HepG2 (cell line): ENCODE results near the gene TREX2. TPM values are rescaled to one million over a fixed set of nuclear protein-coding genes. Genes with fewer than 3 reads are reported as not detected.

Experiments
- ATAC-seq: fragments of 200-7000 bp; cut with Tn5 transposase; 3 replicates; pipeline ENCODE4 v1.9.1; 2020; ENCODE audit warnings: mild to moderate bottlenecking, moderate library complexity
- BruUV-seq: library from RNA; stranded (reverse); fragments of 400-500 nt; replicated peaks from 2 replicates; lab custom pipeline; 2021; lab: Mats Ljungman, UMichigan
- CTCF ChIA-PET: fragments of 300-600 bp; formaldehyde crosslinking; extraction: SDS; loops from one replicate; lab custom pipeline; 2021; ENCODE audit warnings: low total read pairs, inconsistent platforms, low intra/inter-chr PET ratio; lab: Yijun Ruan, JAX
- POLR2A ChIA-PET: fragments of 350-600 bp; sonication (Branson Sonifier 250); formaldehyde crosslinking; loops from one replicate; lab custom pipeline; 2020; ENCODE audit warnings: antibody characterized with exemption, inconsistent platforms; lab: Yijun Ruan, JAX
- DNase-seq: peaks from one replicate; pipeline ENCODE4 v3.0.0-alpha.2; 2015; ENCODE audit warnings: low spot score
- FAIRE-seq: peaks from 3 replicates; lab custom pipeline; 2011; peaks lifted over from hg19 to GRCh38; lab: Jason Lieb, UNC
- H2AFZ ChIP-seq: one replicate; pipeline ENCODE4 v1.6.1; 2011; ENCODE audit warnings: low read length, inconsistent platforms
- H3K27ac ChIP-seq: fragments of 300-600 bp; 3 replicates; pipeline ENCODE4 v1.8.0; 2011; ENCODE audit warnings: mixed run types, mild to moderate bottlenecking, mixed read lengths, low read length, inconsistent platforms; ENCODE audit not compliant: insufficient read depth; ENCODE audit errors: extremely low read length
- H3K27me3 ChIP-seq, 2 experiments: fragments of 200-600 bp in 1 of 2; 2 replicates in 1 of 2; 3 replicates in 1 of 2; pipeline versions ENCODE4 v1.6.0 to v1.8.0; 2011; ENCODE audit warnings: low read length in 2 of 2, mild to moderate bottlenecking in 2 of 2, moderate library complexity in 2 of 2, inconsistent platforms in 1 of 2; ENCODE audit not compliant: insufficient read depth in 2 of 2, control insufficient read depth in 1 of 2
- H3K36me3 ChIP-seq, 2 experiments: fragments of 200-600 bp in 1 of 2; replicated peaks in 1 of 2; 2 replicates in 1 of 2; 3 replicates in 1 of 2; pipeline versions ENCODE4 v1.5.1 to v1.8.0; 2011; ENCODE audit warnings: low read length in 2 of 2, inconsistent platforms in 1 of 2; ENCODE audit not compliant: insufficient read depth in 2 of 2, control insufficient read depth in 1 of 2
- H3K4me1 ChIP-seq: 2 replicates; pipeline ENCODE4 v1.5.1; 2012; ENCODE audit warnings: low read length, inconsistent platforms; ENCODE audit not compliant: insufficient read depth
- H3K4me2 ChIP-seq: 2 replicates; pipeline ENCODE4 v1.6.0; 2011; ENCODE audit warnings: low read depth, low read length, inconsistent platforms
- H3K4me3 ChIP-seq, 3 experiments: fragments of 200-600 bp in 1 of 3; sonication (generic), shearing (Covaris generic) in 1 of 3; replicated peaks in 1 of 3; 2 replicates each; pipeline ENCODE4 v1.5.1; 2011 to 2016; ENCODE audit warnings: low read length in 3 of 3, inconsistent platforms in 2 of 3, low read depth in 2 of 3, mild to moderate bottlenecking in 2 of 3, control low read depth in 1 of 3, mixed read lengths in 1 of 3; ENCODE audit not compliant: insufficient read depth in 1 of 3
- H3K79me2 ChIP-seq: one replicate; pipeline ENCODE4 v1.6.1; 2011; ENCODE audit warnings: low read length, inconsistent platforms; ENCODE audit not compliant: insufficient read depth
- H3K9ac ChIP-seq: 2 replicates; pipeline ENCODE4 v1.6.0; 2011; ENCODE audit warnings: mild to moderate bottlenecking, low read depth, low read length, inconsistent platforms; ENCODE audit not compliant: insufficient read depth
- H3K9me3 ChIP-seq: 2 replicates; pipeline ENCODE4 v1.5.1; 2012; ENCODE audit warnings: mild to moderate bottlenecking, low read length
- H4K20me1 ChIP-seq: 2 replicates; pipeline ENCODE4 v1.6.0; 2011; ENCODE audit warnings: inconsistent platforms, mild to moderate bottlenecking, low read length, moderate library complexity; ENCODE audit not compliant: insufficient read depth
- ATF1 ChIP-seq: IDR thresholded peaks from 2 replicates; pipeline ENCODE4 v1.6.1; 2016; ENCODE audit warnings: mild to moderate bottlenecking, control low read depth
- CAMTA2 ChIP-seq: sonication (generic); formaldehyde crosslinking; IDR thresholded peaks from 2 replicates; pipeline ENCODE4 v1.4.0; 2020; ENCODE audit warnings: mild to moderate bottlenecking, missing genetic modification reagents, borderline replicate concordance
- MYPOP ChIP-seq: sonication (generic); formaldehyde crosslinking; IDR thresholded peaks from 2 replicates; pipeline ENCODE4 v1.8.1; 2023; ENCODE audit warnings: mild to moderate bottlenecking, moderate library complexity, missing genetic modification reagents
- NR2C2 ChIP-seq: sonication (generic); formaldehyde crosslinking; IDR thresholded peaks from 2 replicates; pipeline ENCODE4 v1.4.0; 2020; ENCODE audit warnings: missing genetic modification reagents, mild to moderate bottlenecking, moderate library complexity, borderline replicate concordance
- PRDM4 ChIP-seq: sonication (generic); formaldehyde crosslinking; IDR thresholded peaks from 2 replicates; pipeline ENCODE4 v1.9.0; 2021; ENCODE audit warnings: missing genetic modification reagents, borderline replicate concordance
- RFXANK ChIP-seq: IDR thresholded peaks from 2 replicates; pipeline ENCODE4 v1.6.1; 2016
- TCF7L2 ChIP-seq: IDR thresholded peaks from 2 replicates; pipeline ENCODE4 v1.6.1; 2011; ENCODE audit warnings: mild to moderate bottlenecking, low read depth, low read length, moderate library complexity
- ZBTB38 ChIP-seq: sonication (generic); formaldehyde crosslinking; IDR thresholded peaks from 2 replicates; pipeline ENCODE4 v1.5.1; 2020; ENCODE audit warnings: mild to moderate bottlenecking, missing genetic modification reagents
- ZNF274 ChIP-seq: sonication (generic); formaldehyde crosslinking; IDR thresholded peaks from 2 replicates; pipeline ENCODE4 v1.5.1; 2020; ENCODE audit warnings: mild to moderate bottlenecking, missing genetic modification reagents
- ZNF280D ChIP-seq: sonication (generic); formaldehyde crosslinking; IDR thresholded peaks from 2 replicates; pipeline ENCODE4 v1.5.1; 2020; ENCODE audit warnings: mild to moderate bottlenecking, missing genetic modification reagents
- ZNF282 ChIP-seq: fragments of 450-650 bp; IDR thresholded peaks from 2 replicates; pipeline ENCODE4 v1.6.1; 2018; ENCODE audit not compliant: partially characterized antibody
- WGBS: methylation state at CpG from one replicate; pipeline ENCODE4 v1.1.6; 2017; ENCODE audit warnings: low lambda C conversion rate; 5-methylcytosine and 5-hydroxymethylcytosine counted together
- in situ Hi-C: cut with HindIII; loops from 2 replicates; pipeline ENCODE4 v1.10.0; 2017; ENCODE audit warnings: low pct_unique_long_range_greater_than_20kb; ENCODE audit not compliant: extremely low pct_ligation_motif_present
- intact Hi-C: fragments of 100-400 bp; cut with micrococcal nuclease; formaldehyde crosslinking; loops from one replicate; pipeline ENCODE4 v1.10.0; 2022; ENCODE audit not compliant: unreplicated experiment
- polyA plus RNA-seq, 8 experiments: library from polyadenylated mRNA; depleted of rRNA in 3 of 8; stranded (reverse) in 7 of 8; unstranded in 1 of 8; fragments of >200 nt; fragmentation: Illumina TruSeq in 4 of 8; extraction: Trizol in 4 of 8; gene quantifications; 2 replicates each; pipeline versions ENCODE4 v1.2.1 to v1.2.3, GENCODE V29; 2011 to 2016; ENCODE audit warnings: low read depth in 4 of 8, missing spikeins in 1 of 8, mixed read lengths in 1 of 8; ENCODE audit not compliant: insufficient read depth in 1 of 8
- total RNA-seq, 5 experiments: library from RNA; depleted of rRNA; stranded (reverse); fragments of >200 nt; fragmentation: Illumina TruSeq; extraction: Trizol; gene quantifications; 2 replicates each; pipeline ENCODE4 v1.2.3, GENCODE V29; 2016; ENCODE audit warnings: low read depth in 1 of 5

TREX2 gene
- total and polyA plus RNA-seq, 2 of the 13 experiments (the other 11 are each of a cell fraction or from before 2014, with no cell fraction given): 0.13 to 0.18 TPM

DNA sequence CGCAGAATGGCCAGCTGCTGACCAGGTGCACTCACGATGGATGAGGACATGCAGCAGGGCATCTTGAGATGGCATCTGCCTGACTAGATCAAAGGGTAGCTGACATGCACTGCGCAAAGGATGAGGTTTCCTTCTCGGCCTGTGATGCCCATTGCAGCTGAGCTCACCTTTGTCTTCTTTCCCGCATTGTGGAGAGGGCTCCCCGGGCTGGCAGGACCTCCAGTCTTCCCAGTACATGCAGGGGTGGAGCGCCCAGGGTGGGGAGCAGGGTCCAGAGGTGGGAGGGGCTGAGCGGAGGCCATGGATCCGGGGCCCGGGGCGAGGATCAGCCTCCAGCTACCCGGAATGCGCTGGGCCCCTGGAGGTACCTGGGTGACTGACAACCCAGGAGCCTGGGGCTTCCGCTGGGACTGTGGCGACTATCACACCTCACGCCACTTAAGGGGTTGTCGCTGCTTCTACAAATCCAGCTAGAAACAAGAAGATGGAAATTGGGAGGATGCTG is 12.0 kb downstream of the TREX2 start (continued):
- no peak for TF ChIP-seq MYPOP
- TF ChIP-seq ATF1 (CRISPR knock-in tag): no peak
- no peak for TF ChIP-seq ZBTB38 (CRISPR knock-in tag)

- CTCF ChIA-PET: no interaction called here
- no peaks in the 10 kb centered on the region for H3K9me3 ChIP-seq
- FAIRE-seq (no peak), DNase-seq (no peak), ATAC-seq (no peak)
- no peaks in the 10 kb centered on the region for H4K20me1 ChIP-seq
- H3K9ac ChIP-seq: no peak overlapping the region
- intact Hi-C loops (no loop called here), in situ Hi-C loops (no loop called here)
- no TSS peak for BruUV-seq
- H3K4me2 ChIP-seq: no peak overlapping the region
- no peaks in the 10 kb centered on the region; a peak in 1 of 5 replicates for H3K27me3 ChIP-seq
- POLR2A ChIA-PET: no interaction called here
- H3K4me3 ChIP-seq: no peak overlapping the region
- no peaks in the 10 kb centered on the region for H3K4me1 ChIP-seq
- TF ChIP-seq ZNF280D (CRISPR knock-in tag): no peak
- TF ChIP-seq NR2C2 (CRISPR knock-in tag): no peak
- TF ChIP-seq TCF7L2: no peak
- no peak for TF ChIP-seq ZBTB38 (CRISPR knock-in tag)
- TF ChIP-seq ZNF282: no peak
- TF ChIP-seq ZNF274 (CRISPR knock-in tag): no peak
- no peak for TF ChIP-seq PRDM4
- no peak for TF ChIP-seq CAMTA2 (CRISPR knock-in tag)
- no peak for TF ChIP-seq RFXANK (CRISPR knock-in tag)
- WGBS: no CpG with 5 or more reads among the region's 12 CpGs
- H3K36me3 ChIP-seq: no peaks in the 10 kb centered on the region
- H3K79me2 ChIP-seq: no peaks in the 10 kb centered on the region
- no peak overlapping the region for H2AFZ ChIP-seq
- no peak overlapping the region for H3K27ac ChIP-seq
These were observed 12.6 kb downstream of the TREX2 start for GRCh38 chrX:153433161-153433680.
